HepG2 (cell line): ENCODE data around the gene KCTD15. TPM values are rescaled to one million over a fixed set of nuclear protein-coding genes. Genes with fewer than 3 reads are reported as not detected.
A peak's percentile ranks its signal among the peaks of the same experiment; 100 is the strongest.

Experiments
- AGO2 ChIP-seq: fragments of 200-400 bp; formaldehyde crosslinking; optimal IDR thresholded peaks from 2 replicates; pipeline ENCODE3; 2017; ENCODE audit warnings: mild to moderate bottlenecking, low read depth, low read length, moderate library complexity
- ARHGAP35 ChIP-seq: sonication (generic); formaldehyde crosslinking; IDR thresholded peaks from 2 replicates; pipeline ENCODE4 v1.9.0; 2022; ENCODE audit warnings: mild to moderate bottlenecking, inconsistent platforms, moderate library complexity, missing genetic modification reagents, borderline replicate concordance
- BRD4 ChIP-seq: sonication (generic); formaldehyde crosslinking; IDR thresholded peaks from 2 replicates; pipeline ENCODE4 v1.4.0; 2020; ENCODE audit warnings: missing genetic modification reagents
- E2F1 ChIP-seq: sonication (generic); formaldehyde crosslinking; IDR thresholded peaks from 2 replicates; pipeline ENCODE4 v1.5.0; 2020; ENCODE audit warnings: missing genetic modification reagents
- GLI4 ChIP-seq: sonication (generic); formaldehyde crosslinking; IDR thresholded peaks from 2 replicates; pipeline ENCODE4 v1.5.1; 2020; ENCODE audit warnings: missing genetic modification reagents, mild to moderate bottlenecking, moderate library complexity, borderline replicate concordance
- HMGA1 ChIP-seq: sonication (generic); formaldehyde crosslinking; conservative IDR thresholded peaks from 2 replicates; pipeline ENCODE4 v1.4.0; 2020; ENCODE audit warnings: missing genetic modification reagents
- MAX ChIP-seq: IDR thresholded peaks from 2 replicates; pipeline ENCODE4 v1.6.1; 2012; ENCODE audit warnings: inconsistent platforms
- SALL2 ChIP-seq: sonication (generic); formaldehyde crosslinking; IDR thresholded peaks from 2 replicates; pipeline ENCODE4 v1.8.1; 2023; ENCODE audit warnings: mild to moderate bottlenecking, missing genetic modification reagents, inconsistent platforms
- STAT6 ChIP-seq: sonication (generic); formaldehyde crosslinking; IDR thresholded peaks from 2 replicates; pipeline ENCODE4 v1.4.0; 2020; ENCODE audit warnings: missing genetic modification reagents, mild to moderate bottlenecking, borderline replicate concordance
- TAF1 ChIP-seq: sonication (generic); formaldehyde crosslinking; IDR thresholded peaks from 2 replicates; pipeline ENCODE4 v1.4.0; 2020; ENCODE audit warnings: missing genetic modification reagents
- TFE3 ChIP-seq: IDR thresholded peaks from 2 replicates; pipeline ENCODE4 v1.6.1; 2016
- ZHX2 ChIP-seq, 2 experiments: sonication (generic) in 1 of 2; formaldehyde crosslinking in 1 of 2; IDR thresholded peaks; 2 replicates each; pipeline versions ENCODE4 v1.6.1 to v1.9.0; 2014 to 2022; ENCODE audit warnings: antibody characterized with exemption in 1 of 2, borderline replicate concordance in 1 of 2, inconsistent platforms in 1 of 2, low read depth in 1 of 2, missing genetic modification reagents in 1 of 2
- ZNF12 ChIP-seq: sonication (generic); formaldehyde crosslinking; IDR thresholded peaks from 2 replicates; pipeline ENCODE4 v1.5.0; 2020; ENCODE audit warnings: missing genetic modification reagents
- ZNF121 ChIP-seq: sonication (generic); formaldehyde crosslinking; IDR thresholded peaks from 2 replicates; pipeline ENCODE4 v1.5.0; 2020; ENCODE audit warnings: mild to moderate bottlenecking, missing genetic modification reagents
- ZNF232 ChIP-seq: sonication (generic); formaldehyde crosslinking; IDR thresholded peaks from 2 replicates; pipeline ENCODE4 v1.4.0; 2020; ENCODE audit warnings: missing genetic modification reagents, borderline replicate concordance
- ZNF672 ChIP-seq: sonication (generic); formaldehyde crosslinking; IDR thresholded peaks from 2 replicates; pipeline ENCODE4 v1.8.1; 2022; ENCODE audit warnings: missing genetic modification reagents
- ZNF761 ChIP-seq: sonication (generic); formaldehyde crosslinking; conservative IDR thresholded peaks from 2 replicates; pipeline ENCODE4 v1.4.0; 2020; ENCODE audit warnings: mild to moderate bottlenecking, missing genetic modification reagents
- polyA plus RNA-seq, 8 experiments: library from polyadenylated mRNA; depleted of rRNA in 3 of 8; stranded (reverse) in 7 of 8; unstranded in 1 of 8; fragments of >200 nt; fragmentation: Illumina TruSeq in 4 of 8; extraction: Trizol in 4 of 8; gene quantifications; 2 replicates each; pipeline versions ENCODE4 v1.2.1 to v1.2.3, GENCODE V29; 2011 to 2016; ENCODE audit warnings: low read depth in 4 of 8, missing spikeins in 1 of 8, mixed read lengths in 1 of 8; ENCODE audit not compliant: insufficient read depth in 1 of 8
- total RNA-seq, 5 experiments: library from RNA; depleted of rRNA; stranded (reverse); fragments of >200 nt; fragmentation: Illumina TruSeq; extraction: Trizol; gene quantifications; 2 replicates each; pipeline ENCODE4 v1.2.3, GENCODE V29; 2016; ENCODE audit warnings: low read depth in 1 of 5

The KCTD15 gene
- total and polyA plus RNA-seq, 2 of the 13 experiments (the other 11 are each of a cell fraction or from before 2014, with no cell fraction given) = 13.2 to 16.7 TPM

GRCh38 chr19:33778089-33778791, 18.4 kb upstream of the KCTD15 start (continued):
- TF ChIP-seq STAT6 (no peak), E2F1 (CRISPR knock-in tag) (no peak), TFE3 (CRISPR knock-in tag) (0 out of 2 replicates have a peak, but pooled peaks have one; percentile 19), AGO2 (no peak), TAF1 (CRISPR knock-in tag) (no peak), SALL2 (CRISPR knock-in tag) (peak; percentile 63; the same call in 1 of the 2 replicates), ARHGAP35 (CRISPR knock-in tag) (no peak), GLI4 (no peak), ZNF672 (CRISPR knock-in tag) (no peak), BRD4 (no peak), ZNF761 (CRISPR knock-in tag) (no peak), ZNF121 (CRISPR knock-in tag) (peak; percentile 47; the same call in 1 of the 2 replicates), ZNF232 (CRISPR knock-in tag) (no peak), ZNF12 (CRISPR knock-in tag) (no peak), HMGA1 (CRISPR knock-in tag) (no peak), ZHX2 (IDR thresholded peaks at IDR 0.05; ENCODE audit: low read depth) (0 out of 2 replicates have a peak, but pooled peaks have one; percentile 20), ZHX2 (CRISPR knock-in tag; IDR thresholded peaks at IDR 0.05; ENCODE audit: borderline replicate concordance) (no peak), MAX (0 out of 2 replicates have a peak, but pooled peaks have one; percentile 25)
